Transverse colon (tissue), 4 donors: ENCODE results near the gene IL1RL1. TPM values are rescaled to one million over a fixed set of nuclear protein-coding genes. Genes with fewer than 3 reads are reported as not detected.

Experiments used
- DNase-seq: peaks from one replicate; pipeline ENCODE4 v3.0.0-alpha.2; 2019
- H3K27ac ChIP-seq, 4 donors: fragments of 200-600 bp; sonication (generic); 2 replicates each; pipeline ENCODE4 v1.5.1; 2016 to 2018; ENCODE audit warnings: inconsistent platforms in 4 of 4
- H3K27me3 ChIP-seq: fragments of 200-600 bp; sonication (generic); 2 replicates; pipeline ENCODE4 v1.5.1; 2017; ENCODE audit warnings: inconsistent platforms
- H3K36me3 ChIP-seq, 4 donors: fragments of 200-600 bp; sonication (generic); 2 replicates each; pipeline ENCODE4 v1.5.1; 2017 to 2019; ENCODE audit warnings: inconsistent platforms in 4 of 4
- H3K4me1 ChIP-seq, 4 donors: fragments of 200-600 bp; sonication (generic); 2 replicates each; pipeline ENCODE4 v1.5.1; 2017 to 2020; ENCODE audit warnings: inconsistent platforms in 4 of 4
- H3K4me3 ChIP-seq, 4 donors: fragments of 200-600 bp; sonication (generic); 1 replicate in 1 of 4; 2 replicates in 3 of 4; pipeline versions ENCODE4 v1.5.1 to v1.6.1; 2017 to 2019; ENCODE audit warnings: inconsistent platforms in 4 of 4
- H3K9me3 ChIP-seq, 2 donors: fragments of 200-600 bp; sonication (generic); 2 replicates each; pipeline ENCODE4 v1.5.1; 2017 to 2019; ENCODE audit warnings: inconsistent platforms in 2 of 2
- CTCF ChIP-seq, 5 experiments: fragments of 200-600 bp in 3 of 5; fragments of 450-650 bp in 2 of 5; sonication (generic) in 3 of 5; IDR thresholded peaks; 1 replicate in 2 of 5; 2 replicates in 3 of 5; pipeline ENCODE4 v1.5.1; 2016 to 2017; ENCODE audit warnings: antibody characterized with exemption in 5 of 5, inconsistent platforms in 3 of 5, mild to moderate bottlenecking in 2 of 5, moderate library complexity in 1 of 5
- EP300 ChIP-seq: sonication (generic); formaldehyde crosslinking; IDR thresholded peaks from one replicate; pipeline ENCODE4 v1.6.1; 2017; ENCODE audit warnings: antibody characterized with exemption, low read depth
- POLR2A ChIP-seq: fragments of 450-650 bp; IDR thresholded peaks from one replicate; pipeline ENCODE4 v1.6.1; 2016; ENCODE audit warnings: antibody characterized with exemption, mild to moderate bottlenecking, moderate library complexity
- POLR2AphosphoS5 ChIP-seq, 3 donors: sonication (generic); formaldehyde crosslinking; IDR thresholded peaks; one replicate each; pipeline ENCODE4 v1.6.1; 2016; ENCODE audit warnings: antibody characterized with exemption in 3 of 3
- WGBS, 2 donors: methylation state at CpG; one replicate each; pipeline ENCODE4 v1.1.5; 2018; ENCODE audit warnings: low coverage in 1 of 2; 5-methylcytosine and 5-hydroxymethylcytosine counted together
- in situ Hi-C, 4 donors: fragments of 200-750 bp; cut with MboI; loops; one replicate each; pipeline versions ENCODE4 v1.15.0 to v1.15.1; 2017; ENCODE audit warnings: low sequenced_read_pairs in 3 of 4, low pct_ligation_motif_present in 1 of 4, low pct_unique_long_range_greater_than_20kb in 1 of 4
- intact Hi-C: fragments of 100-400 bp; cut with DNase I; formaldehyde crosslinking; loops from one replicate; pipeline ENCODE4 v1.15.1; 2023; ENCODE audit warnings: low total_unique reads
- total RNA-seq, 4 donors: library from RNA; depleted of rRNA; stranded (reverse); fragments of >200 nt; gene quantifications; one replicate each; pipeline ENCODE4 v1.1.0, GENCODE V29; 2016

Gene IL1RL1
- total RNA-seq, 4 donors from 2014 or later, result 0.40 to 57.2 (median 11.7) TPM

GRCh38 chr2:102346381-102347130, 35.2 kb downstream of the IL1RL1 start:
- no peak for DNase-seq
- WGBS, 2 donors, result 88 to 89% methylated on average over 7 of the region's 7 CpGs
- Histone ChIP-seq H3K27me3 (no peaks in the 10 kb centered on the region), H3K36me3 (no peaks in the 10 kb centered on the region), H3K4me3 (no peak overlapping the region), H3K9me3 (no peaks in the 10 kb centered on the region), H3K27ac (no peak overlapping the region), H3K4me1 (no peaks in the 10 kb centered on the region)
- TF ChIP-seq EP300, result no peak
- TF ChIP-seq POLR2A, result no peak
- TF ChIP-seq POLR2AphosphoS5 (IDR thresholded peaks at IDR 0.05), result no peak
- no peak for TF ChIP-seq CTCF (IDR thresholded peaks at IDR 0.05)
- in situ Hi-C loops (loop anchor here in 1 of 4 donors (10.0 kb wide), 1 partner anchor 92 kb away; no protein-coding TSS in a partner anchor), intact Hi-C loops (no loop called here)

- intact Hi-C loops, result loop anchor here (10.0 kb wide), 1 partner anchor 325 kb away; no protein-coding TSS in a partner anchor
- Histone ChIP-seq H3K4me3 (no peak overlapping the region), H3K27ac (no peak overlapping the region), H3K27me3 (no peaks in the 10 kb centered on the region), H3K36me3 (no peaks in the 10 kb centered on the region), H3K9me3 (no peaks in the 10 kb centered on the region), H3K4me1 (peaks cover 0 to 5% (median under 1%) of the 10 kb centered on the region in 4 donors)
- no peak for TF ChIP-seq CTCF (IDR thresholded peaks at IDR 0.05)
- TF ChIP-seq POLR2AphosphoS5 (IDR thresholded peaks at IDR 0.05), result no peak
- TF ChIP-seq POLR2A, result no peak
- no peak for TF ChIP-seq EP300
- in situ Hi-C loops, result loop anchor here in 3 of 4 donors (10.0 to 25.0 kb wide), 3 partner anchors 95 to 338 kb away; no protein-coding TSS in a partner anchor
- no peak for DNase-seq
- WGBS, 2 donors, result 50% methylated on average over 1 of the region's 1 CpG; no CpG with 5 or more reads in 1 of the 2 donors
Measured at GRCh38 chr2:102350137-102350793, 38.9 kb downstream of the IL1RL1 start.

GRCh38 chr2:102355526-102356380, 44.4 kb downstream of the IL1RL1 start, which contains the start of gene IL18R1:
TSS of gene IL18R1 (plus strand) at chr2:102355796. CDS start at chr2:102362661, 6,865 bp downstream.
- DNase-seq, result peak; percentile 84
- intact Hi-C loops (loop anchor here (10.0 kb wide), 1 partner anchor 331 kb away; no protein-coding TSS in a partner anchor), in situ Hi-C loops (loop anchor here in 3 of 4 donors (10.0 to 25.0 kb wide), 3 partner anchors 101 to 343 kb away; no protein-coding TSS in a partner anchor)
- Histone ChIP-seq H3K27me3 (no peaks in the 10 kb centered on the region), H3K36me3 (no peaks in the 10 kb centered on the region), H3K9me3 (no peaks in the 10 kb centered on the region), H3K4me1 (peaks cover 0 to 14% (median 2%) of the 10 kb centered on the region in 4 donors), H3K4me3 (peak within 1 kb of the TSS; percentile 40 to 89 (median 72)), H3K27ac (peak within 1 kb of the TSS; percentile 64 to 82 (median 74))
- 1 to 15% methylated on average over 4 to 64 of the region's 69 CpGs for WGBS, 2 donors
- TF ChIP-seq EP300 (no peak), CTCF (IDR thresholded peaks at IDR 0.05) (peak; percentile 62 to 90 (median 81)), POLR2A (peak; percentile 28), POLR2AphosphoS5 (IDR thresholded peaks at IDR 0.05) (peak in 2 of 3 donors; percentile 25 to 34)
